GM21825 (cell line): ENCODE measurements around the gene GLA.

Experiments
- ATAC-seq: cut with Tn5 transposase; IDR thresholded peaks from one replicate; pipeline ENCODE4 v1.9.1; 2021; ENCODE audit warnings: mild to moderate bottlenecking, moderate library complexity; ENCODE audit not compliant: unreplicated experiment

Gene GLA

GRCh38 chrX:101359966-101360365 lies 47.8 kb downstream of the GLA start:
- ATAC-seq, result no peak

- ATAC-seq, result no peak
These were observed 50.4 kb downstream of the GLA start for GRCh38 chrX:101357166-101357795.

GRCh38 chrX:101349193-101349562 lies 58.5 kb downstream of the GLA start:
- ATAC-seq, result no peak

- peak; percentile 97 for ATAC-seq
These were observed 59.1 kb downstream of the GLA start, which contains the start of gene TIMM8A for GRCh38 chrX:101348452-101349192. TSS of gene TIMM8A (minus strand) at chrX:101348742. CDS start at chrX:101348664, 78 bp downstream.

GRCh38 chrX:101347859-101348451 lies 59.8 kb downstream of the GLA start:
- peak; percentile 16 for ATAC-seq
